Natural killer cell (primary cell): ENCODE data around the gene KRTAP5-2. TPM values are rescaled to one million over a fixed set of nuclear protein-coding genes. Genes with fewer than 3 reads are reported as not detected.

Experiments used
- ATAC-seq, 3 donors: fragments of 150-1000 bp in 2 of 3; fragments of 200-7000 bp in 1 of 3; cut with Tn5 transposase; 1 replicate in 1 of 3; 2 replicates in 2 of 3; pipeline ENCODE4 v1.10.0; 2021; ENCODE audit warnings: mild to moderate bottlenecking in 2 of 3, moderate library complexity in 2 of 3
- DNase-seq, 2 donors: peaks; one replicate each; pipeline versions ENCODE4 v3.0.0 to v3.0.0-alpha.2; 2013 to 2021; ENCODE audit warnings: mixed read lengths in 1 of 2
- H3K27ac ChIP-seq: one replicate; pipeline ENCODE4 v1.5.1; 2013; ENCODE audit warnings: mild to moderate bottlenecking, low read length
- H3K27me3 ChIP-seq: one replicate; pipeline ENCODE4 v1.6.1; 2013; ENCODE audit warnings: low read length; ENCODE audit not compliant: control insufficient read depth, insufficient read depth
- H3K36me3 ChIP-seq: one replicate; pipeline ENCODE4 v1.6.1; 2013; ENCODE audit warnings: low read length; ENCODE audit not compliant: control insufficient read depth, insufficient read depth
- H3K4me1 ChIP-seq: one replicate; pipeline ENCODE4 v1.6.1; 2013; ENCODE audit warnings: low read length; ENCODE audit not compliant: control insufficient read depth, insufficient read depth
- H3K4me3 ChIP-seq: one replicate; pipeline ENCODE4 v1.5.1; 2013; ENCODE audit warnings: low read length
- H3K9me3 ChIP-seq: one replicate; pipeline ENCODE4 v1.6.1; 2013; ENCODE audit warnings: low read length; ENCODE audit not compliant: control insufficient read depth, insufficient read depth
- H3K27ac Mint-ChIP-seq, 2 donors: one replicate each; pipeline ENCODE4 v1.8.0; 2022; ENCODE audit warnings: mild to moderate bottlenecking in 2 of 2, mixed read lengths in 2 of 2, moderate library complexity in 1 of 2
- H3K27me3 Mint-ChIP-seq, 2 donors: one replicate each; pipeline ENCODE4 v1.8.0; 2022; ENCODE audit warnings: low read depth in 2 of 2, mixed read lengths in 2 of 2
- H3K36me3 Mint-ChIP-seq: one replicate; pipeline ENCODE4 v1.8.0; 2022; ENCODE audit warnings: mixed read lengths
- H3K4me1 Mint-ChIP-seq, 2 donors: one replicate each; pipeline ENCODE4 v1.8.0; 2022; ENCODE audit warnings: mixed read lengths in 2 of 2
- H3K4me3 Mint-ChIP-seq: one replicate; pipeline ENCODE4 v1.8.0; 2022; ENCODE audit warnings: mild to moderate bottlenecking, moderate library complexity, mixed read lengths
- H3K9me3 Mint-ChIP-seq, 2 donors: one replicate each; pipeline ENCODE4 v1.8.0; 2022; ENCODE audit warnings: mixed read lengths in 2 of 2
- CTCF ChIP-seq: fragments of 200-600 bp; IDR thresholded peaks from one replicate; pipeline ENCODE4 v1.8.0; 2022; ENCODE audit warnings: antibody characterized with exemption
- WGBS: methylation state at CpG from one replicate; pipeline ENCODE4 v1.1.7; 2013; ENCODE audit warnings: missing lambda C conversion rate; ENCODE audit not compliant: insufficient coverage; 5-methylcytosine and 5-hydroxymethylcytosine counted together
- intact Hi-C: fragments of 100-400 bp; cut with micrococcal nuclease; formaldehyde crosslinking; loops from one replicate; pipeline ENCODE4 v1.14.2; 2022
- total RNA-seq, 4 donors: library from RNA; stranded (reverse); fragments of 120-200 nt in 1 of 4; gene quantifications; one replicate each; pipeline versions ENCODE4 v1.2.3 to v1.2.4, GENCODE V29; 2013 to 2022

KRTAP5-2 gene
- total RNA-seq, 3 donors from 2014 or later (not counting 1 experiment from before 2014, with no cell fraction given): not detected

DNA sequence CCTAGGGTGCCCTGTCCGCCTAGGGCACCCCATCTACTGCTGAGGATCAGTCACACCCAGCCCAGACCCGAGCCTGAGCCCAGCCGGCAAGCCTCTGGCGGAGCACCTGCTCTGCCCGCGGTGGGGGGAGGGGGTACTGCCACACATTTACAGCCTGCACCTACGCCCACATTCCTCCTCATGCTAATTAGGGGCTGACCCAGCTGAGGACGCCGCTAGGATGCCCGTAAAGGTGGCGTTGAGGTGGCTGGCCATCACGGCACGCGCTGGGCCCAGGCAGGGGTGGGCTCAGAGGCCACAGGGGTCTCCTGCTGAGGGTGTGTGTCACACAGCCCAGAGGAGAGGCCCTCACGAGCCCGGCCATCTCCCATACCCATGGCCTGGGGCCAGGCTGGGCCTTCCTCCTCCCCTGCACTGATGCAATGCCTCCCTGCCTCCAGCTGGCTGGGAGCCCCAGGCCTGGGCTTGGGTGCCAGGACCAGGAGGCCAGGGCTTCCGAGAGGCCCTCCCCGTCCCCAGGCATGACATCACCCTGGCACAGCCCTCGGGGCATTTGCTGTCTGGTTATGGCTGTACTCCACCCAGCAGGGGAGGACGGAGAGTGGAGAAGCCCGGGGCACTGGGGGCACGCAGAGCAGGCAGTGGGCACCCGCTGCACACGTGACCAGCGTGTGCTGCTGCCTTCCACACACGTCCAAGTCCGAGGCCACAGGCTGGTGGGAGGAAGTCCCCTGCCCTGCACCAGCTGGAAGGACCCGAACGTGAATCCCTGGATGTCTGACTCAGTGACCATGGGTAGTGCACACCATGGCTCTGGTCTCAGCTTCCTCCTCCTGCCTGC, 38.8 kb downstream of the KRTAP5-2 start:
- DNase-seq: peak; percentile 19 to 34
- no peak for TF ChIP-seq CTCF

GRCh38 chr11:1558775-1559110, 39.4 kb downstream of the KRTAP5-2 start:
- no peak overlapping the region for H3K27ac ChIP-seq

More for the DNA sequence above, 38.8 kb downstream of the KRTAP5-2 start:
- peak overlapping the region; percentile 35 for H3K4me3 Mint-ChIP-seq
- peaks cover 0 to 5% of the 10 kb centered on the region in 2 donors for H3K4me1 Mint-ChIP-seq
- Histone ChIP-seq H3K4me3 (no peak overlapping the region), H3K4me1 (no peaks in the 10 kb centered on the region), H3K36me3 (no peaks in the 10 kb centered on the region), H3K27ac (no peak overlapping the region), H3K27me3 (peaks cover 2% of the 10 kb centered on the region), H3K9me3 (no peaks in the 10 kb centered on the region)
- H3K9me3 Mint-ChIP-seq: no peaks in the 10 kb centered on the region
- intact Hi-C loops: no loop called here
- peak overlapping the region; percentile 44 to 51 for H3K27ac Mint-ChIP-seq
- no peaks in the 10 kb centered on the region for H3K36me3 Mint-ChIP-seq
- ATAC-seq: peak in 2 of 3 donors; percentile 1 to 4
- H3K27me3 Mint-ChIP-seq: peaks cover 0 to 11% of the 10 kb centered on the region in 2 donors
- 67% methylated on average over 29 of the region's 29 CpGs for WGBS

DNA sequence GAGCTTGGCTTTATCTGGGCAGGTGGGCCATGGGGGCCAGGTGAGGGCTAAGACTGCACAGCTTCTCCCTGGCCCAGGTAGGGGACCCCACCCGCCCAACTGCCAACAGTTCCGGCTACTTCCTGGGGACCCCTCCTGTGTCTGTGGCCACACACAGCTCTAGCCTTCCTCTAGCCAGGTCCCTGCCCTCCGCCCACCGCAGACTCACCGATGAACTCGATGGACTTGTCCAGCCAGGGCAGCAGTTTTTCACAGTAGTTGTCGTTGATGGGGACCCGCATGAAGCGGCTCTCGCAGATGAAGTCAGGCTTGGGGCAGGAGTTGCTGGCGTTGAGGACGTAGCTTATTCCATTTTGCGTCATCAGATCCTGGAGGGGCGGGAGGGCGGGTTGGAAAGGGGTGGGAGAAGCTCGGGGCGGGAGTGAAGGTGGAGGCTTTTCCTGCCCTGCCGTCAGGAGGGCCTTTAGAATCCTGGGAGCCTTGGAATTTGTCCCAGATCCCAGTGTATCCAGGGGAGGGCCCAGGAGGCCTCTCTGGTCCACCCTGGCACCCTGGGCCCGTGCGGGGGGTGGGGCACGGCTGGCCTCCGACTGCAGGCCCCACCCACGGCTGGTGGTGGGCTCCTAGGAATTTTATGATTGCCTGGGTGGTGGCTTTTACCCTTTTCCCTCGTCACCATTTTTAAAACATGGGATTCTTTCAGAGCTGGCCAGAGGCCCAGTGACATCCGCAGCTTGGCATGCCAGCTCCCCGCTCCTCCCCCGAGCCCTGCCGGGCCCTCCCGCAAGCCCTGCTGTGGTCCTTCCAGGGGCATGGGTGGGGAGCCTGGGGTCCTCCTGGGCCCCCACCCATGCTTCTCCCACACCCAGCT, 40.0 kb downstream of the KRTAP5-2 start:
- ATAC-seq: no peak
- H3K27ac ChIP-seq: no peak overlapping the region
- peak overlapping the region; percentile 54 to 69 for H3K27ac Mint-ChIP-seq

More at GRCh38 chr11:1558775-1559110, 39.4 kb downstream of the KRTAP5-2 start:
- Mint-ChIP-seq H3K4me1 (peaks cover 0 to 5% of the 10 kb centered on the region in 2 donors), H3K4me3 (peak overlapping the region; percentile 37), H3K27me3 (peaks cover 0 to 15% of the 10 kb centered on the region in 2 donors), H3K9me3 (no peaks in the 10 kb centered on the region), H3K27ac (peak overlapping the region; percentile 44 to 51), H3K36me3 (no peaks in the 10 kb centered on the region)
- Histone ChIP-seq H3K4me1 (no peaks in the 10 kb centered on the region), H3K36me3 (no peaks in the 10 kb centered on the region), H3K9me3 (no peaks in the 10 kb centered on the region), H3K4me3 (no peak overlapping the region), H3K27me3 (peaks cover 5% of the 10 kb centered on the region)
- 78% methylated on average over 12 of the region's 12 CpGs for WGBS
- intact Hi-C loops: no loop called here
- DNase-seq (peak in 1 of 2 donors; percentile 24), ATAC-seq (no peak)
- TF ChIP-seq CTCF: no peak

More for the DNA sequence above, 40.0 kb downstream of the KRTAP5-2 start:
- Mint-ChIP-seq H3K4me3 (peak overlapping the region; percentile 26), H3K36me3 (no peaks in the 10 kb centered on the region), H3K4me1 (peaks cover 0 to 5% of the 10 kb centered on the region in 2 donors), H3K27me3 (peaks cover 0 to 16% of the 10 kb centered on the region in 2 donors), H3K9me3 (no peaks in the 10 kb centered on the region)
- no peaks in the 10 kb centered on the region for H3K9me3 ChIP-seq
- DNase-seq: no peak
- intact Hi-C loops: no loop called here
- no peaks in the 10 kb centered on the region for H3K36me3 ChIP-seq
- peaks cover 5% of the 10 kb centered on the region for H3K27me3 ChIP-seq
- 79% methylated on average over 29 of the region's 29 CpGs for WGBS
- no peaks in the 10 kb centered on the region for H3K4me1 ChIP-seq
- no peak for TF ChIP-seq CTCF
- no peak overlapping the region for H3K4me3 ChIP-seq
